ENCODE results near the gene SLC20A1.
"Not testable (repeated sequence)": the region's sequence is repeated elsewhere in the genome, so short reads cannot be mapped to it uniquely, and the experiment has no call there.

SLC20A1 gene

DNA sequence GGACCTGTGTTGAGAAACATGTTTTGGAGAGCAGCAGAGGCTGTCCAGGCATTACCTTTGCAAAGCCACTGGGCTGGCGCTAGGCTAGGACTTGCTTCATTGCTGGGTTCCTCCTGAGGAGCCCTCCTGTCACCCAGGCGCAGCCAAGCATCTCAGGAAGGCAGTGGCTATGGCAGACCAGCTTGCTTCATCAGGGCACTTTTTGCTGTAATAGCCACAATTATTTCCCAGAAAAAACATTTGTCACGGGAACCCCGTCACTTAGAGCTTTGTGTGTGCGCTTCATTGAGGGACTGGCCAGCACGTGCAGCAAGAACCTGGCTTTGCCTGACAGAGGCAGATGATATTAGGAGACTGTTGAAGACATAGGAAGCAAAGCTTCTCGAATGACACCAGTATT is 36.4 kb downstream of the SLC20A1 start:
- DNase-seq = no peak

- no peak for DNase-seq
Measured at GRCh38 chr2:112683550-112684414, 38.0 kb downstream of the SLC20A1 start.

DNA sequence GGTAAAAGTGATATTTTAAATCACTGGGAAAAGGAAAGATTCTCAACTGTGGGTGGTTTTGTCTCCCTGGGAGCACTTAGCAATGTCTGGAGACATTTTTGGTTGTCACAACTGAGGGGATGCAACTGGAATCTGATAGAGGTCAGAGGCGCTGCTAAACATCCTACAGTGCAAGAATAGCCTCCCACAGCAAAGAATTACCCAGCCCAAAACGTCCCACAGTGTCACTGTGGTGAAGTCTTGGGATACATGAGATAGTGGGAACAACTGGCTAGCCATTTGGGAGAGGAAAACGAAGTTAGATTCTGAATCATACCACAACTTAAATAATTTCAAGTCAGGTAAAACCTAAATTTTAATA is 38.7 kb downstream of the SLC20A1 start:
- no peak for DNase-seq

DNA sequence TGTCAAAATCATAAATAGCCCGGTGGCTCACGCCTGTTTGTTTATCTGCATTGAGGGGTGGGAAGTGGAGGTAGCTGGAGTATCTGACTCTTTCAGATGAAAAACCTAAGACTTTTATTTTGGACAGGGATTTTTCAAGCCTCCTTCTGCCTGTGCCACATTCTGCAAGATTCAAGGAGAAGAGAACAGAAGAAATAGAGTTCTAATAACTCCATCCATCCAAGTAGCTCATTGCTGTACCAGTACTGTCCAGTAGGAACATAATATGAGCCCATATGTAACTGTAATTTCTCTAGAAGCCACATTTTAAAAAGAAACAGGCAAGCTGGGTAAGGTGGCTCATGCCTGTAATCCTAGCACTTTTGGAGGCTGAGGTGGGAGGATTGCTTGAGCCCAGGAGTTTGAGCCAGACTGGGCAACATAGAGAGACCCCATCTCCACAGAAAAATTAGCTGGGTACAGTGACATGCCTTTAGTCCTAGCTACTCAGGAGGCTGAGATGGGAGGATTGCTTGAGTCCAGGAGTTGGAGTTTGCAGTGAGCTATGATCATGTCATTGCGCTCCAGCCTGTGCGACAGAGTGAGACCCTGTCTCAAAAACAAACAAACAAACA is 39.6 kb downstream of the SLC20A1 start:
- no peak for DNase-seq

DNA sequence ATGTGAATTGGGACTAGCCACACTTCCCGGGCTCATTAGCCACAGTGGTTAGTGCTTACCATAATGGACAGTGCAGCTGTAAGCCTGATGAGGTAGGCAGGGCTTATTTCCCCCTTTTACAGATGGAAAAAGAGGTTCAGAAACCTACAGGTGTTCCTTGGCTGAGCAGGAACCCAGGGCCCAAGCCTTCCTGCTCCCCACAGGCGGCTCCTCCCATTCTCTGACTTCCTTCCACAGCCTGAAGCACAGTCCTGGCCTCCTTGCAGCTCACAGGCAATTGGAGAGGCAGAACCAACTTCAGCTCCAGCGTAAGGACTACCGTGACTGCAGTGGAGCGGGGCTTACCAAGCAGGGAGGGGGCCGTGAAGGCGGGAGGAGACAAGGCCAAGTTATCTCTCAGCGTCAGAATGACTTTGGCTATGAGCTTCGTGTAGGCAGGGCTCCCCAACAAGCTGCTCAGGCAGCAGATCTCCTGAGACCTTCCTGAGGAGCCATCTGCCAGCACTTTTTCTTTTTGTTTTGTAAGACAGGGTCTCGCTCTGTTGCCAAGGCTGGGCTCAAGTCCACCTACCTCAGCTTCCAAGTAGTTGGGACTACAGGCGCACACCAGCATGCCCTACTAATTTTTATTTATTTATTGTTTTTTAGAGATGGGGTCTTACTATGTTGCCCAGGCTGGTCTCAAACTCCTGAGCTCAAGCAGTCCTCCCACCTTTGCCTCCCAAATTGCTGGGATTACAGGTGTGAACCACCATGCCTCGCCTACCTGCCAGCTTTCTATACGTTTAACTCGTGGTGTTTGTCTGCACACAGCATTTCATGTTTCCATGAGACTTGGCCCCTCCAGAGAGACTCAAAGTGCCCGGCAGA is 40.8 kb downstream of the SLC20A1 start:
- no peak for DNase-seq

GRCh38 chr2:112687522-112687921 is 41.8 kb downstream of the SLC20A1 start:
- no peak for DNase-seq

GRCh38 chr2:112688086-112688880 is 42.5 kb downstream of the SLC20A1 start:
- no peak for DNase-seq

GRCh38 chr2:112690853-112691401 is 45.2 kb downstream of the SLC20A1 start:
- DNase-seq = peak in 36 of 51 donors; percentile 8 to 75 (median 36)

DNA sequence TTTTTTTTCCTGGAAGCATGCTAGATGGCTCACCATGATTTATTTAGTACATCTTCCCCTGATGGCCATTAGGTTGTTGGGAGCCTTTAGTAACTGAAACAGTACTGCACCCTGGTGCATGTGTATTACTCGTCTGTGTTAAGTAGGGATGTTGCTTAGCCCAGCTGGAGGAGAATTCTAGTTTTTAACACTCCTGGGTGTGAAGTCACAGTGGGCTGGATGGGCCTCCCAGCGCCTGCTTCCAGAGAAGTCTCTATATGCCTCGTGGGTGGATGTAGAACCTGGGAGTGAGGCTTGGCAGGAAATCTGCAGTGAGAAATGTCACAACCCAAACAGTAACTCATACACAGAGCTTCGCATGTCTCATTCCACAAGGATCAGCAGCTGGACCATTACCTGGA is 46.1 kb downstream of the SLC20A1 start:
- peak in 1 of 51 donors; percentile 37 for DNase-seq

GRCh38 chr2:112692495-112692911 is 46.8 kb downstream of the SLC20A1 start:
- DNase-seq = peak in 5 of 51 donors; percentile 10 to 29 (median 16)

DNA sequence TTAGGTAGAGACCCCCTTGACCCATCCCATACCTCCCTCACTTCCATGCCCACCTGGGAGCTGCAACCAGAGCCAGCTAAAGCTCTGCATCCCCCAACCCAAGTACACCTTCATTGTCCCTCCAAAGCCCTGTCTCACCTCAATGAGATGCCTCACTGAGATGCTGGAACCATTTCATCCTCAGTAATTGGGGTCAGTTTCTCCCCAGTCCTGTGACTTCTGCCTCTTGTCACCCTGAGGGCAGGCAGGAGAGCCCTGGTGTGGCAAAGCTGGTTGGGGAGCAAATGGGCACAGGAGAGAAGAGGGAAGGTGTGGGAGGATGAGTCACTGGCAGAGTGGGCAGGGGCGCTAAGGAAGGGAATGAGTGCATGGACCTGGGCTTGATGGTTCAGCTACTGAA is 47.2 kb downstream of the SLC20A1 start:
- DNase-seq = no peak

DNA sequence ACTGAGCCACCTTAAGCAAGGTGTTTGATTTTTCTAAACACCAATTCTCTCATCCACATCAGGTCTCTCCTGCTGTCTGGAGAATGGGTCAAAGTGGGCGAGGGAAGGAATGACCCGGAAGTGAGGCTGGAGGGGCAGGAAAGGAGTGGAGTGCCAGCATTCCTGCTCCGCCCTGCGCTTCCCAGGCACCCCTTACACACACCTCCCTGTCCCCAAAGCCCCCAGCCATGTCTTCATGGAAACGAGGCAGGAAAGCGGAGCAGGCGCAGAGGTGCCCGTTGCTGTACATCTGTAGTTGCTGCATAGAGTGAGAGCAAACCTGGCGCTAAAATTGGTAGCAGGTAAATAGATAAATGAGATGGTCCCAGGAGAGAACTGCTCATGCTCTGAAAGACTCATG is 47.9 kb downstream of the SLC20A1 start:
- DNase-seq = no peak

DNA sequence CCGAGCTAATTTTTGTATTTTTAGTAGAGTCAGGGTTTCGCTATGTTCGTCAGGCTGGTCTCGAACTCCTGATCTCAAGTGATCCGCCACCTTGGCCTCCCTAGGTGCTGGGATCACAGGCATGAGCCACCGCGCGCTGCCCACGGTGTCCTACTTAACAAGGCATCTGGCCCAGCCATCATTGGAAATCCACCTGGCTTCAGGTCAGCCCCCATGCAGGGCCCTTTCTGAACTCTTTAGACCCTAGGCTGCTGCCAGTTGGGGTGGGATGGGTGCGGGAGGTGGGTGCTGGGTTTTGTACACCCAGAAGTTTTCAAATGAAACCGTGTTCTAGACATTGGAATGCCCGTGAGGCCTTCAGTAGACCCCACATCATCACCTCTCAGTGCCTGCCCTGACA is 48.4 kb downstream of the SLC20A1 start:
- no peak for DNase-seq

GRCh38 chr2:112698834-112699515 is 53.2 kb downstream of the SLC20A1 start:
- no peak for DNase-seq

DNA sequence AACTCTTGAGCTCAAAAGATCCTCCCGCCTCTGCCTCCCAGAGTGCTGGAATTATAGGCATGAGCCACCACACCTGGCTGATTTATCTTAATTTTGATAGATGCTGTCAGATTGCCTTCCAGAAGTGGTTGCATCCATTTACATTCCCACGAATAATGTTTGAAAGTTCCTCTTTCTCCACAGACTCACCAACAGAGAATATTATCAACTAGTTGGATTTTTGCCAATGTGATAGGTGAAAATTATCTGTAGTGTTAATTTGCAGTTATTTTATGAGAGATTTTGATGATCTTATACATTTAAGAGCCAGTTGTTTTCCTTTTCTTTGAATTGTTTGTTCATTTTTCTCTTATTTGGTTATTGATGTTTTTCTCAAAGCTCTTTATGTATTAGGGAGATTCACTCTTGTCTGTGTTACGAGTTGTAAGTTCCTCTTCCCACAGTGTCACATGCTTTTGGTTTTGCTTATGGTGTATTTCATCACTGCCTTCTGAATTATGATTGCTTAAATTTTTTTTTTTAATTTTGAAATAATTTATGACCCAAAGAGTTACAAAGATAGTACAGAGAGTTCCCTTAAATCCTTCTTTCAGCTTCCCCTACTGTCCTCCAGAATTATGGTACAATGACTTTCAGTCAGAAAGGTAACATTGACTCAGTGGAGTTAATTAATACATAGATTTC is 54.4 kb downstream of the SLC20A1 start:
- no peak for DNase-seq

DNA sequence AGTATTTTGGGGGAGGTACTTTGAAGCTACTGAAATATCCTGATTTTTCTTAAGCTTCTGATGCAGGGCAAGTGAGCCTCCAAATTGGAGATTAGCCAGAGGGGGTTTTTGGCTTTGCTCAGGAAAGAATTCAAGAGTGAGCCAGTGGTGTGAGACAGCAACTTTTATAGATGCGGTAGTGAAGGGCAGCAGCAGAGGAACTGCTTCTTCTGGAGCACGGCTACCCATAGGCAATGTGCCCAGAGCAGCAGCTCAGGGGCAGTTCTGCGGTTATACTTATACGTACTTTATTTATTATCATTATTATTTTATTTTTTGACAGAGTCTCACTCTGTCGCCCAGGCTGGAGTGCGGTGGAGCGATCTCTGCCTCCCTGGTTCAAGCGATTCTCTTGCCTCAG is 55.3 kb downstream of the SLC20A1 start:
- peak in 3 of 51 donors; percentile 12 to 28 (median 16) for DNase-seq

DNA sequence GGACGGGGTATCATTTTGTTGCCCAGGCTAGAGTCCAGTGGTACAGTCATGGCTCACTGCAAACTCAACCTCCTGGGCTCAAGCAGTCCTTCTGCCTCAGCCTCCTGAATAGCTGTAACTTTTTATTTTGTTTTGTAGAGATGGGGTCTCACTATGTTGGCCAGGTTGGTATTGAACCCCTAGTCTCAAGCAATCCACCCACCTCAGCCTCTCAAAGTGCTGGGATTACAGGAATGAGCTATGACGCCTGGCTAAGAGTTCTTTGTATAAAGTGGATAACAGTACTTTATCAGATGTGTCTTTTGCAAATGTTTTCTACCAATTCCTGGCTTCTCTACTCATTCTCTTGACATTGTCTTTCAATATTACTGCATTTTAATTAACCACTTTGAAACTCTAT is 57.9 kb downstream of the SLC20A1 start:
- no peak for DNase-seq

DNA sequence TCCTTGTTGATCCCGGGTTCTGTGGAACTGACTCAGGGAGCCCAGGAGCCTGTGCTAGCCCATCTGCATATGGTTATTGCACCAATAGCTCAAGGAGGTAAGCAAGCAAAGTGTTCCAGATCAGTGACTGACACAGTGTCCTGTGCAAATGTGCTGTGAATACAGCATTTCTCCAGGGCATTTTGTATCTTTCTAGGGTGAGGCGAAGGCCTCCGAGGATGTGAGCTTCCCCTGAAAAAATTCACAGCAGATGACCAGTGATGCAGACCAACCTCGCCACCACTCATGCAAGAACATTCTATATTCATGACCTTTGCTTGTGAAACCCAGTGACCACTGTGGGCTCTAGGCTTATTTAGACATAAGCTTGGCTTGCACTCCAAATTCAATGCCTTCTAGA is 59.8 kb downstream of the SLC20A1 start:
- DNase-seq = no peak

GRCh38 chr2:112706170-112706664 is 60.5 kb downstream of the SLC20A1 start:
- no peak for DNase-seq

DNA sequence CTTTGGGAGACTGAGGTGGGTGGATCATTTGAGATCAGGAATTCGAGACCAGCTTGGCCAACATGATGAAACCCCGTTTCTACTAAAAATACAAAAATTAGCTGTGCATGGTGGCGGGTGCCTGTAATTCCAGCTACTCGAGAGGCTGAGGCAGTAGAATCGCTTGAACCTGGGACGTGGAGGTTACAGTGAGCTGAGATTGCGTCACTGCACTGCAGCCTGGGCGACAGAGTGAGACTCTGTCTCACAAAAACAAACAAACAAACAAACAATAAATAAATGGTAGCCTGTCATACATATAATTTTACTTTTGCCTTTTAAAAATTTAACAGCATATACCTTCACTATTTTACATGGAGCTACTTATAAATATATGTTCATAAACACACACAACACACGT is 61.2 kb downstream of the SLC20A1 start:
- DNase-seq = not testable (repeated sequence)
